ENCODE results near the gene ARHGAP42. TPM values are rescaled to one million over a fixed set of nuclear protein-coding genes. Genes with fewer than 3 reads are reported as not detected.

Gene ARHGAP42
- total RNA-seq, 3 donors from 2014 or later = 14.6 to 26.7 (median 26.2) TPM

DNA sequence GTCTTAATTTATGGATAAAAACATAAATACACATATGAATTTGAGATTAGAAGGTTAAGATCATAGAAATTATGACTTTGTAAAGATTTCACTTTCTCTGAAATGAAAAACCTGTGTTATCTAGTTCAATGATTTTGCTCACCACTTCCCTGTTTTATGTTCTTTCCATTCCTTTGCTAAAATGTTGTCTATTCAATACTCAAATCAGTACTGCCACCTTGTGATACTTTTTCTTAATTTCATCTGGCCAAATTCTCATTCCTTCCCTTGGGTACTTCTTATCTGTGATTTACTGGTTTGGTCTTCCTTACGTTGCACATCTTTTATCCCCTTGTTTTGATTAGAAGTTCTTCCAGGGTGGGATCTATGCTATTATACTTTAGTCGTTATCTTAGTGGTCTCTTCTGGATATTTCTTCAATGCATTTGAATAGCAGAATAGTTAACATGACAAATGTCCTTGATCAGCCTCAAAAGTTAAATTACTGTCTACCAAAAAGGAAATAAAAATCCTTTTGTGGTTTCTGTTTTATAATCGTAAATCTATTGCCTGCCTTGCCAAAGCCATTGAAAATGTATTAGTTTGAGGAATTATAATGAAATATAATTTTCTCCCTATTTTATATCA is 245.5 kb downstream of the ARHGAP42 start:
- Histone ChIP-seq H3K27me3 (no peaks in the 10 kb centered on the region), H3K36me3 (no peaks in the 10 kb centered on the region), H3K4me3 (no peak overlapping the region), H3K9me3 (no peaks in the 10 kb centered on the region), H3K27ac (no peak overlapping the region), H3K4me1 (peaks cover 0 to 3% of the 10 kb centered on the region in 2 donors)
- intact Hi-C loops (cut with DNase I; ENCODE audit: low total_unique reads) = no loop called here
- TF ChIP-seq CTCF (IDR thresholded peaks at IDR 0.05) (peak in 2 of 3 donors; percentile 30 to 32), POLR2AphosphoS5 (IDR thresholded peaks at IDR 0.05) (no peak)
- DNase-seq (ENCODE audit: low spot score in 2 of 2) = no peak

- peaks cover 0 to 3% of the 10 kb centered on the region in 2 donors for H3K4me1 ChIP-seq
- H3K27me3 ChIP-seq = no peaks in the 10 kb centered on the region
- H3K4me3 ChIP-seq = no peak overlapping the region
- no peak for TF ChIP-seq CTCF (IDR thresholded peaks at IDR 0.05)
- no peak for TF ChIP-seq POLR2AphosphoS5 (IDR thresholded peaks at IDR 0.05)
- no peak for TF ChIP-seq POLR2A (IDR thresholded peaks at IDR 0.05)
- H3K9me3 ChIP-seq = no peaks in the 10 kb centered on the region
- no peak for DNase-seq (ENCODE audit: low spot score in 2 of 2)
- intact Hi-C loops (cut with DNase I; ENCODE audit: low total_unique reads) = no loop called here
- H3K36me3 ChIP-seq = no peaks in the 10 kb centered on the region
- H3K27ac ChIP-seq = no peak overlapping the region
These were observed 249.7 kb downstream of the ARHGAP42 start for GRCh38 chr11:100936781-100937180.

- TF ChIP-seq POLR2A (IDR thresholded peaks at IDR 0.05) (no peak), CTCF (IDR thresholded peaks at IDR 0.05) (no peak), POLR2AphosphoS5 (IDR thresholded peaks at IDR 0.05) (no peak)
- no peaks in the 10 kb centered on the region for H3K9me3 ChIP-seq
- H3K27me3 ChIP-seq = no peaks in the 10 kb centered on the region
- DNase-seq (ENCODE audit: low spot score in 2 of 2) = no peak
- H3K4me1 ChIP-seq = no peaks in the 10 kb centered on the region
- no peak overlapping the region for H3K27ac ChIP-seq
- H3K36me3 ChIP-seq = no peaks in the 10 kb centered on the region
- intact Hi-C loops (cut with DNase I; ENCODE audit: low total_unique reads) = no loop called here
- H3K4me3 ChIP-seq = no peak overlapping the region
These were observed 252.5 kb downstream of the ARHGAP42 start for GRCh38 chr11:100939571-100939970.

GRCh38 chr11:100940111-100940510 is 253.0 kb downstream of the ARHGAP42 start:
- intact Hi-C loops (cut with DNase I; ENCODE audit: low total_unique reads) = no loop called here
- Histone ChIP-seq H3K36me3 (no peaks in the 10 kb centered on the region), H3K27ac (no peak overlapping the region), H3K4me3 (no peak overlapping the region), H3K27me3 (no peaks in the 10 kb centered on the region), H3K4me1 (no peaks in the 10 kb centered on the region), H3K9me3 (no peaks in the 10 kb centered on the region)
- no peak for TF ChIP-seq CTCF (IDR thresholded peaks at IDR 0.05)
- no peak for TF ChIP-seq POLR2AphosphoS5 (IDR thresholded peaks at IDR 0.05)
- TF ChIP-seq POLR2A (IDR thresholded peaks at IDR 0.05) = no peak
- no peak for DNase-seq (ENCODE audit: low spot score in 2 of 2)

- no peak for DNase-seq (ENCODE audit: low spot score in 2 of 2)
- Histone ChIP-seq H3K4me1 (no peaks in the 10 kb centered on the region), H3K27me3 (no peaks in the 10 kb centered on the region), H3K27ac (no peak overlapping the region), H3K9me3 (no peaks in the 10 kb centered on the region), H3K36me3 (no peaks in the 10 kb centered on the region), H3K4me3 (no peak overlapping the region)
- TF ChIP-seq CTCF (IDR thresholded peaks at IDR 0.05) (no peak), POLR2A (IDR thresholded peaks at IDR 0.05) (no peak), POLR2AphosphoS5 (IDR thresholded peaks at IDR 0.05) (no peak)
- intact Hi-C loops (cut with DNase I; ENCODE audit: low total_unique reads) = no loop called here
These were observed 253.9 kb downstream of the ARHGAP42 start for GRCh38 chr11:100941033-100941432.
